Muscle of arm (tissue), 12 donors: Measurements from ENCODE around the gene PANK1. TPM values are rescaled to one million over a fixed set of nuclear protein-coding genes. Genes with fewer than 3 reads are reported as not detected.
"Not testable (repeated sequence)": the region's sequence is repeated elsewhere in the genome, so short reads cannot be mapped to it uniquely, and the experiment has no call there.

Experiments
- DNase-seq: peaks from one replicate; pipeline ENCODE4 v3.0.0-alpha.2; 2013
- polyA plus RNA-seq, 12 donors: library from polyadenylated mRNA; unstranded; fragments of 120-200 nt; gene quantifications; one replicate each; pipeline ENCODE4 v1.2.1, GENCODE V29; 2013; ENCODE audit not compliant: insufficient read length in 12 of 12

The PANK1 gene
- polyA plus RNA-seq, 12 donors, result 11.7 to 18.6 (median 16.2) TPM; not detected in 1

GRCh38 chr10:89624020-89624419 lies 21.0 kb downstream of the PANK1 start:
- no peak for DNase-seq

- no peak for DNase-seq
Observed at GRCh38 chr10:89622151-89622550, 22.9 kb downstream of the PANK1 start.

GRCh38 chr10:89621438-89621837 lies 23.6 kb downstream of the PANK1 start:
- no peak for DNase-seq

GRCh38 chr10:89620296-89620695 lies 24.7 kb downstream of the PANK1 start:
- not testable (repeated sequence) for DNase-seq

GRCh38 chr10:89615824-89616223 lies 29.2 kb downstream of the PANK1 start:
- no peak for DNase-seq

GRCh38 chr10:89615112-89615511 lies 29.9 kb downstream of the PANK1 start:
- DNase-seq, result no peak

GRCh38 chr10:89613582-89613981 lies 31.5 kb downstream of the PANK1 start:
- no peak for DNase-seq

- DNase-seq, result no peak
Observed at GRCh38 chr10:89611282-89611681, 33.8 kb downstream of the PANK1 start.

GRCh38 chr10:89609833-89610346 lies 35.2 kb downstream of the PANK1 start:
- no peak for DNase-seq

GRCh38 chr10:89604200-89604599 lies 40.8 kb downstream of the PANK1 start:
- DNase-seq, result no peak

GRCh38 chr10:89602919-89603318 lies 42.1 kb downstream of the PANK1 start:
- no peak for DNase-seq

- no peak for DNase-seq
Observed at GRCh38 chr10:89601728-89602361, 43.2 kb downstream of the PANK1 start.

- DNase-seq, result no peak
Observed at GRCh38 chr10:89600041-89600440, 45.0 kb downstream of the PANK1 start.

GRCh38 chr10:89593043-89593442 lies 52.0 kb downstream of the PANK1 start:
- DNase-seq, result no peak

GRCh38 chr10:89592539-89592938 lies 52.5 kb downstream of the PANK1 start:
- DNase-seq, result no peak

- DNase-seq, result no peak
Observed at GRCh38 chr10:89591796-89592271, 53.2 kb downstream of the PANK1 start.

GRCh38 chr10:89591111-89591795 lies 53.8 kb downstream of the PANK1 start:
- DNase-seq, result no peak

- no peak for DNase-seq
Observed at GRCh38 chr10:89590326-89590725, 54.7 kb downstream of the PANK1 start.

GRCh38 chr10:89589101-89589720 lies 55.8 kb downstream of the PANK1 start:
- no peak for DNase-seq

GRCh38 chr10:89588671-89589070 lies 56.4 kb downstream of the PANK1 start:
- DNase-seq, result no peak

GRCh38 chr10:89582022-89582421 lies 63.0 kb downstream of the PANK1 start:
- DNase-seq, result no peak

GRCh38 chr10:89580243-89580642 lies 64.8 kb downstream of the PANK1 start:
- DNase-seq, result no peak

- DNase-seq, result no peak
Observed at GRCh38 chr10:89576696-89577095, 68.3 kb downstream of the PANK1 start.
